B cell (primary cell): ENCODE measurements around the gene CHST14. TPM values are rescaled to one million over a fixed set of nuclear protein-coding genes. Genes with fewer than 3 reads are reported as not detected.
A peak's percentile ranks its signal among the peaks of the same experiment; 100 is the strongest.

Source experiments
- ATAC-seq: fragments of 200-7000 bp; cut with Tn5 transposase; one replicate; pipeline ENCODE4 v1.10.0; 2021; ENCODE audit warnings: low read depth, mild to moderate bottlenecking, moderate number of reproducible peaks, moderate library complexity
- CTCF ChIA-PET: fragments of 350-600 bp; sonication (Branson Sonifier 250); formaldehyde crosslinking; loops from one replicate; lab custom pipeline; 2021; ENCODE audit warnings: antibody characterized with exemption, inconsistent platforms; lab: Charles Lee
- POLR2A ChIA-PET: fragments of 350-600 bp; sonication (Branson Sonifier 250); formaldehyde crosslinking; loops from one replicate; lab custom pipeline; 2021; ENCODE audit warnings: antibody characterized with exemption; lab: Charles Lee
- DNase-seq: peaks from one replicate; pipeline ENCODE4 v3.0.0; 2013
- H2AFZ ChIP-seq: 2 replicates; pipeline ENCODE4 v1.6.1; 2012; ENCODE audit warnings: mild to moderate bottlenecking, low read depth, low read length; ENCODE audit not compliant: insufficient read depth, poor library complexity, severe bottlenecking
- H3K27ac ChIP-seq, 2 donors: 1 replicate in 1 of 2; 2 replicates in 1 of 2; pipeline ENCODE4 v1.5.1; 2012 to 2013; ENCODE audit warnings: low read length in 2 of 2, mild to moderate bottlenecking in 2 of 2, moderate library complexity in 1 of 2
- H3K27me3 ChIP-seq, 4 experiments: fragments of 200-600 bp in 1 of 4; sonication (generic) in 1 of 4; replicated peaks in 1 of 4; 1 replicate in 2 of 4; 2 replicates in 2 of 4; pipeline versions ENCODE4 v1.6.1 to v1.7.0; 2013 to 2016; ENCODE audit warnings: low read length in 3 of 4, mild to moderate bottlenecking in 2 of 4, mixed read lengths in 1 of 4, moderate library complexity in 1 of 4; ENCODE audit not compliant: insufficient read depth in 4 of 4, control insufficient read depth in 3 of 4; ENCODE audit errors: control extremely low read depth in 1 of 4
- H3K36me3 ChIP-seq, 2 experiments: replicated peaks in 1 of 2; 1 replicate in 1 of 2; 2 replicates in 1 of 2; pipeline versions ENCODE4 v1.6.1 to v1.7.1; 2013; ENCODE audit warnings: low read length in 1 of 2; ENCODE audit not compliant: insufficient read depth in 2 of 2, control insufficient read depth in 1 of 2; ENCODE audit errors: control extremely low read depth in 1 of 2, extremely low read depth in 1 of 2
- H3K4me1 ChIP-seq, 2 donors: fragments of 200-600 bp in 1 of 2; sonication (generic) in 1 of 2; 1 replicate in 1 of 2; 2 replicates in 1 of 2; pipeline versions ENCODE4 v1.5.1 to v1.6.1; 2013 to 2017; ENCODE audit warnings: low read length in 2 of 2; ENCODE audit not compliant: control insufficient read depth in 2 of 2, insufficient read depth in 2 of 2
- H3K4me2 ChIP-seq: replicated peaks from 2 replicates; pipeline ENCODE3; 2012; ENCODE audit warnings: mild to moderate bottlenecking, low read depth, low read length; ENCODE audit not compliant: poor library complexity, severe bottlenecking
- H3K4me3 ChIP-seq, 5 experiments: fragments of 200-600 bp in 1 of 5; sonication (generic) in 1 of 5; 1 replicate in 3 of 5; 2 replicates in 2 of 5; pipeline versions ENCODE4 v1.5.1 to v1.7.0; 2011 to 2016; ENCODE audit warnings: low read length in 4 of 5, mild to moderate bottlenecking in 4 of 5, low read depth in 2 of 5, control low read depth in 1 of 5, moderate library complexity in 1 of 5; ENCODE audit not compliant: insufficient read depth in 1 of 5; ENCODE audit errors: control extremely low read depth in 1 of 5, extremely low read depth in 1 of 5
- H3K79me2 ChIP-seq: fragments of 200-600 bp; sonication (generic); one replicate; pipeline ENCODE4 v1.6.0; 2016; ENCODE audit warnings: low read length; ENCODE audit not compliant: control insufficient read depth, insufficient read depth
- H3K9ac ChIP-seq: fragments of 200-600 bp; sonication (generic); 2 replicates; pipeline ENCODE4 v1.6.1; 2017; ENCODE audit warnings: mild to moderate bottlenecking, low read length, moderate library complexity
- H3K9me3 ChIP-seq, 3 donors: one replicate each; pipeline versions ENCODE4 v1.6.1 to v1.7.1; 2013; ENCODE audit warnings: low read length in 2 of 3; ENCODE audit not compliant: control insufficient read depth in 2 of 3, insufficient read depth in 1 of 3; ENCODE audit errors: control extremely low read depth in 1 of 3
- H4K20me1 ChIP-seq: 2 replicates; pipeline ENCODE4 v1.6.0; 2012; ENCODE audit warnings: mild to moderate bottlenecking, low read length; ENCODE audit not compliant: insufficient read depth, control insufficient read depth, poor library complexity, severe bottlenecking
- H3K27ac Mint-ChIP-seq: one replicate; pipeline ENCODE4 v1.8.0; 2021; ENCODE audit warnings: mixed read lengths
- H3K27me3 Mint-ChIP-seq: one replicate; pipeline ENCODE4 v1.8.0; 2021; ENCODE audit warnings: mixed read lengths
- H3K4me1 Mint-ChIP-seq: one replicate; pipeline ENCODE4 v1.8.0; 2021; ENCODE audit warnings: mixed read lengths
- H3K4me3 Mint-ChIP-seq: one replicate; pipeline ENCODE4 v1.8.0; 2021; ENCODE audit warnings: mixed read lengths
- H3K9me3 Mint-ChIP-seq: one replicate; pipeline ENCODE4 v1.8.0; 2022; ENCODE audit warnings: mixed read lengths; ENCODE audit not compliant: insufficient read depth
- EZH2 ChIP-seq: IDR thresholded peaks from 2 replicates; pipeline ENCODE4 v1.6.1; 2012; ENCODE audit warnings: borderline replicate concordance, low read depth, mild to moderate bottlenecking, moderate library complexity, low read length; ENCODE audit not compliant: insufficient read depth, poor library complexity, severe bottlenecking
- WGBS: methylation state at CpG from one replicate; pipeline ENCODE4 v1.1.5; 2013; ENCODE audit warnings: missing lambda C conversion rate; ENCODE audit not compliant: insufficient coverage; 5-methylcytosine and 5-hydroxymethylcytosine counted together
- intact Hi-C: fragments of 100-400 bp; cut with micrococcal nuclease; formaldehyde crosslinking; loops from one replicate; pipeline ENCODE4 v1.10.0; 2022
- polyA plus RNA-seq: library from polyadenylated mRNA; depleted of rRNA; stranded (reverse); fragments of >200 nt; gene quantifications from 2 replicates; pipeline ENCODE4 v1.2.3, GENCODE V29; 2012
- total RNA-seq, 2 donors: library from RNA; stranded (reverse); fragments of 120-200 nt in 1 of 2; gene quantifications; 1 replicate in 1 of 2; 2 replicates in 1 of 2; pipeline versions ENCODE4 v1.2.3 to v1.2.4, GENCODE V29; 2013 to 2022
- TF ChIP-seq, protein P1 (sequence below): fragments of 200-600 bp; IDR thresholded peaks from one replicate; pipeline ENCODE4 v1.8.0; 2022; ENCODE audit warnings: antibody characterized with exemption, mild to moderate bottlenecking

CHST14 gene
- total and polyA plus RNA-seq, 2 donors (not counting 1 experiment from before 2014, with no cell fraction given), result 5.7 to 16.7 TPM

DNA sequence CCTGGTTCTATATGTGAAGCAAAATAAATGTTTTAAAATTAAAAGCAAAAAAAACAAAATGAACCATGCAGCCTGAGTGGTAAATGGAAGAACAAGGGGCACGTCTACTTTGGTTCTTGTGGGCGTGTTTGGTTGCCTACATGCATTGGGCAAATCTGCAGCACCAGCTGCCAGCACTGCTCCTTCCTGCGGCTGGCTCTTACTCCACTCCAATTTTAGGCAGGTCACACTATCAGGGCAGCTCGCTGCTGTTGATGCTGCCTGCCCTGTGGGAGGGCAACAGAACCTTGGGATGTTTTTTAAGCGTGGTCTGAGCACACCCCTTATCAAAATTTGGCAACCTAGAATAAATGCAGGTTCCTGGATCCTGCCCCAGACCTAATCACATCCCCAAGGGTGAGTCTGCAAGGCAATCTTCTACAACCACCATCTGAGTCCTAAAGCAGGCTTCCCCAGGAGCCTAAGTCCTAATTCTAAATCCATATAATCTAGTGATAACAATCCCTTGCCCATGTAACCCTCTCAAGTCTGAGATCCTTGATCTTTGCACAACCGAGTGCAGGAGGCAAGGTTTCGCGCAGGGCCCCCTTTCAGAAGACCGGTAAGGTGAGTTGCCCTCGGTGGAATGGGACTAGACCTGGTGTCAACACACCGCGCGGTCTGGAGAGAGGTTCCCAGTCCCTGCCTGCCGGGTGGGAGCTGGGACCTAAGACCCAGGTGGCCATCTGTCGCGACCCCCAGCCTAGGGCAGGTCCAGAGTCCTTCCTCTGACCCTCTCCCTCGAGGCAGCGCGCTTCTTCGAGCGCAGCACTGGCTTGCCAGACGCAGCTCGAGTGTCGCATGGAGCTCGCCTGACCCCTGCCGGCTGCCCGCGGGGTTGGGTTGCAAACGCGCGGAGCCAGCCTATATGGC lies 49.3 kb upstream of the CHST14 start:
- H3K27me3 Mint-ChIP-seq, result no peaks in the 10 kb centered on the region

More for the DNA sequence above, 49.3 kb upstream of the CHST14 start:
- ChIA-PET POLR2A (interaction anchor here (1.7 kb wide), 1 partner anchor 77 kb away, joined by 5 read pairs; no protein-coding TSS in a partner anchor), CTCF (interaction anchor here (0.6 to 11.6 kb wide), 31 partner anchors 9 to 639 kb away, joined by 3 to 308 read pairs (median 5); partner anchors contain the start of genes CCDC32, CCDC9B, FSIP1 and INAFM2)
- H3K4me2 ChIP-seq, result peak overlapping the region; percentile 53
- intact Hi-C loops, result loop anchor here (1.0 to 10.0 kb wide), 5 partner anchors 53 to 734 kb away; partner anchors contain the start of genes FSIP1 and INAFM2
- no peak overlapping the region for H3K27ac Mint-ChIP-seq
- WGBS, result 28% methylated on average over 29 of the region's 31 CpGs
- no peak overlapping the region for H3K4me3 Mint-ChIP-seq
- peaks cover 2% of the 10 kb centered on the region for H3K4me1 Mint-ChIP-seq
- H3K27ac ChIP-seq, result no peak overlapping the region
- peak; percentile 96 for ATAC-seq
- peak overlapping the region; percentile 14 for H2AFZ ChIP-seq
- no peaks in the 10 kb centered on the region for H3K27me3 ChIP-seq
- H3K4me1 ChIP-seq, result peaks cover 4 to 7% of the 10 kb centered on the region in 2 donors
- H3K79me2 ChIP-seq, result no peaks in the 10 kb centered on the region
- H3K9me3 ChIP-seq, result no peaks in the 10 kb centered on the region
- H3K9ac ChIP-seq, result no peak overlapping the region
- no peaks in the 10 kb centered on the region for H3K9me3 Mint-ChIP-seq
- no peak overlapping the region for H3K4me3 ChIP-seq
- TF ChIP-seq, protein P1, sequence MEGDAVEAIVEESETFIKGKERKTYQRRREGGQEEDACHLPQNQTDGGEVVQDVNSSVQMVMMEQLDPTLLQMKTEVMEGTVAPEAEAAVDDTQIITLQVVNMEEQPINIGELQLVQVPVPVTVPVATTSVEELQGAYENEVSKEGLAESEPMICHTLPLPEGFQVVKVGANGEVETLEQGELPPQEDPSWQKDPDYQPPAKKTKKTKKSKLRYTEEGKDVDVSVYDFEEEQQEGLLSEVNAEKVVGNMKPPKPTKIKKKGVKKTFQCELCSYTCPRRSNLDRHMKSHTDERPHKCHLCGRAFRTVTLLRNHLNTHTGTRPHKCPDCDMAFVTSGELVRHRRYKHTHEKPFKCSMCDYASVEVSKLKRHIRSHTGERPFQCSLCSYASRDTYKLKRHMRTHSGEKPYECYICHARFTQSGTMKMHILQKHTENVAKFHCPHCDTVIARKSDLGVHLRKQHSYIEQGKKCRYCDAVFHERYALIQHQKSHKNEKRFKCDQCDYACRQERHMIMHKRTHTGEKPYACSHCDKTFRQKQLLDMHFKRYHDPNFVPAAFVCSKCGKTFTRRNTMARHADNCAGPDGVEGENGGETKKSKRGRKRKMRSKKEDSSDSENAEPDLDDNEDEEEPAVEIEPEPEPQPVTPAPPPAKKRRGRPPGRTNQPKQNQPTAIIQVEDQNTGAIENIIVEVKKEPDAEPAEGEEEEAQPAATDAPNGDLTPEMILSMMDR, result peak; percentile 97
- TF ChIP-seq EZH2, result no peak
- H3K36me3 ChIP-seq, result peaks cover 0 to 16% of the 10 kb centered on the region in 2 experiments
- H4K20me1 ChIP-seq, result no peaks in the 10 kb centered on the region
- DNase-seq, result peak; percentile 83
